ENCODE results near the gene LMNTD1. TPM values are rescaled to one million over a fixed set of nuclear protein-coding genes. Genes with fewer than 3 reads are reported as not detected.

The LMNTD1 gene
- total and polyA plus RNA-seq, 2 experiments from 2014 or later, result not detected

DNA sequence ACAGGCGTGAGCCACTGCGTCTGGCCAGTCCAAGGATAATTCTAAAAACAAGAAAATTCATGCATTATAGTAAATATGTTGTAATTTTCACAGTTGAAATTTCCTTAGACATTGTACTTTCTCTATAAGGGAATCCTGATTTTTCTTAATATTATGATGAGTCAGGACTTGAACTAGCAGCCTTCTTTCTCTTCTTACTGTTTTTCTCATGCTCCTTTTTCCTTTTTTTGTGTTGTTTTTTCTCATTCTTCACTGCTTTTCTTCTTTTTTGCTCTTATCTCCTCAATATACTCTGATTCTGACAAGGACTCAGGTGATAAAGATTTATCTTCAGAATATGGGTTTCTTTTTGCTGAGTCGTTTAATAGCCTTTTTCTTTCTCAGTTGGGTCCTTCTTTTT, 117.7 kb downstream of the LMNTD1 start:
- Histone ChIP-seq H3K4me2 (no peak overlapping the region), H3K4me3 (no peak overlapping the region), H3K36me3 (ENCODE audit: insufficient read depth) (no peaks in the 10 kb centered on the region), H3K79me2 (replicated peaks; ENCODE audit: insufficient read depth) (no peaks in the 10 kb centered on the region), H3K9me2 (ENCODE audit: insufficient read depth) (peaks cover 6% of the 10 kb centered on the region; the same call in 1 of the 2 replicates), H3K27me3 (ENCODE audit: insufficient read depth) (no peaks in the 10 kb centered on the region), H3K27ac (ENCODE audit: low read depth) (no peak overlapping the region), H4K20me1 (replicated peaks; ENCODE audit: insufficient read depth) (no peaks in the 10 kb centered on the region), H3K4me1 (ENCODE audit: insufficient read depth) (peaks cover 9% of the 10 kb centered on the region), H2AFZ (peak overlapping the region; percentile 83; the same call in 1 of the 2 replicates), H3F3A (replicated peaks; ENCODE audit: low read depth) (no peaks in the 10 kb centered on the region)
- no peaks in the 10 kb centered on the region for H3K36me3 Mint-ChIP-seq (ENCODE audit: low read depth)
- TF ChIP-seq ZNF114 (CRISPR knock-in tag; IDR thresholded peaks at IDR 0.05) (no peak), STAT1 (IDR thresholded peaks at IDR 0.05; ENCODE audit: unreplicated experiment) (no peak), ZNF331 (CRISPR knock-in tag; IDR thresholded peaks at IDR 0.05; ENCODE audit: low read depth) (no peak), NANOG (IDR thresholded peaks at IDR 0.05; ENCODE audit: borderline replicate concordance) (no peak), POLR2AphosphoS5 (IDR thresholded peaks at IDR 0.05; ENCODE audit: low read depth) (no peak)
- TF ChIP-seq, protein P1, sequence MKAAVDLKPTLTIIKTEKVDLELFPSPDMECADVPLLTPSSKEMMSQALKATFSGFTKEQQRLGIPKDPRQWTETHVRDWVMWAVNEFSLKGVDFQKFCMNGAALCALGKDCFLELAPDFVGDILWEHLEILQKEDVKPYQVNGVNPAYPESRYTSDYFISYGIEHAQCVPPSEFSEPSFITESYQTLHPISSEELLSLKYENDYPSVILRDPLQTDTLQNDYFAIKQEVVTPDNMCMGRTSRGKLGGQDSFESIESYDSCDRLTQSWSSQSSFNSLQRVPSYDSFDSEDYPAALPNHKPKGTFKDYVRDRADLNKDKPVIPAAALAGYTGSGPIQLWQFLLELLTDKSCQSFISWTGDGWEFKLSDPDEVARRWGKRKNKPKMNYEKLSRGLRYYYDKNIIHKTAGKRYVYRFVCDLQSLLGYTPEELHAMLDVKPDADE (IDR thresholded peaks at IDR 0.05), result no peak
- H3K27ac Mint-ChIP-seq, result no peak overlapping the region
- H3K9me3 Mint-ChIP-seq, result no peaks in the 10 kb centered on the region
- H3K4me1 Mint-ChIP-seq, result peaks cover 9% of the 10 kb centered on the region
- DNase-seq (ENCODE audit: low spot score) (no peak), ATAC-seq (no peak)
- H3K27me3 Mint-ChIP-seq (ENCODE audit: insufficient read depth, low read depth, poor library complexity), result peaks cover 2% of the 10 kb centered on the region
- no peak overlapping the region for H3K4me3 Mint-ChIP-seq

DNA sequence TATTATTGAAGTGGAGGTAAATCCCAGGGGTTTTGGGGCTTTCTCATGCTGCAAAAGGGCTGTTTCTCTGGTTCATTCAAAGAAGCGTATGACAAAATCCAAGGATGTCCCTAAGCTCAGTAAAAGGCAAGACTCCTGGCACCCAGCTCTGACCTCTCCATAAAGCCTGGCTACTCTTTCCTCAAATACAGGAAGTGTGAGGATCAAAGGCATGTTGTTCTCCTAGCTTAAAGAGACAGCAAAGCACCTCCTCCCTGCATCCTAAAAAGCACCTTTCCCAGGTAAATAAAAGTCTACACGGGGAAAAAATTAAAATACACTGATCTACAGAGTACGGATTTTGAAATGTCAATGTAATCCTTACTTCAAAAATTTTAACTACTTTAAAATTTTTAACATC, 118.6 kb downstream of the LMNTD1 start:
- Mint-ChIP-seq H3K4me1 (peaks cover 9% of the 10 kb centered on the region), H3K27me3 (ENCODE audit: insufficient read depth, low read depth, poor library complexity) (peaks cover 2% of the 10 kb centered on the region), H3K27ac (peak overlapping the region; percentile 13; the same call in 1 of the 2 replicates), H3K4me3 (no peak overlapping the region), H3K9me3 (no peaks in the 10 kb centered on the region), H3K36me3 (ENCODE audit: low read depth) (no peaks in the 10 kb centered on the region)
- Histone ChIP-seq H3K27me3 (ENCODE audit: insufficient read depth) (no peaks in the 10 kb centered on the region), H3K4me1 (ENCODE audit: insufficient read depth) (peaks cover 9% of the 10 kb centered on the region), H3K9me2 (ENCODE audit: insufficient read depth) (peaks cover 6% of the 10 kb centered on the region; the same call in 1 of the 2 replicates), H3K79me2 (replicated peaks; ENCODE audit: insufficient read depth) (no peaks in the 10 kb centered on the region), H3K4me2 (no peak overlapping the region), H3K36me3 (ENCODE audit: insufficient read depth) (no peaks in the 10 kb centered on the region), H2AFZ (no peak overlapping the region), H3K4me3 (no peak overlapping the region), H4K20me1 (replicated peaks; ENCODE audit: insufficient read depth) (no peaks in the 10 kb centered on the region), H3K27ac (ENCODE audit: low read depth) (no peak overlapping the region), H3F3A (replicated peaks; ENCODE audit: low read depth) (no peaks in the 10 kb centered on the region)
- DNase-seq (ENCODE audit: low spot score), result peak; percentile 43
- ATAC-seq, result peak; percentile 49; the same call in 2 of the 3 replicates
- TF ChIP-seq, protein P2, sequence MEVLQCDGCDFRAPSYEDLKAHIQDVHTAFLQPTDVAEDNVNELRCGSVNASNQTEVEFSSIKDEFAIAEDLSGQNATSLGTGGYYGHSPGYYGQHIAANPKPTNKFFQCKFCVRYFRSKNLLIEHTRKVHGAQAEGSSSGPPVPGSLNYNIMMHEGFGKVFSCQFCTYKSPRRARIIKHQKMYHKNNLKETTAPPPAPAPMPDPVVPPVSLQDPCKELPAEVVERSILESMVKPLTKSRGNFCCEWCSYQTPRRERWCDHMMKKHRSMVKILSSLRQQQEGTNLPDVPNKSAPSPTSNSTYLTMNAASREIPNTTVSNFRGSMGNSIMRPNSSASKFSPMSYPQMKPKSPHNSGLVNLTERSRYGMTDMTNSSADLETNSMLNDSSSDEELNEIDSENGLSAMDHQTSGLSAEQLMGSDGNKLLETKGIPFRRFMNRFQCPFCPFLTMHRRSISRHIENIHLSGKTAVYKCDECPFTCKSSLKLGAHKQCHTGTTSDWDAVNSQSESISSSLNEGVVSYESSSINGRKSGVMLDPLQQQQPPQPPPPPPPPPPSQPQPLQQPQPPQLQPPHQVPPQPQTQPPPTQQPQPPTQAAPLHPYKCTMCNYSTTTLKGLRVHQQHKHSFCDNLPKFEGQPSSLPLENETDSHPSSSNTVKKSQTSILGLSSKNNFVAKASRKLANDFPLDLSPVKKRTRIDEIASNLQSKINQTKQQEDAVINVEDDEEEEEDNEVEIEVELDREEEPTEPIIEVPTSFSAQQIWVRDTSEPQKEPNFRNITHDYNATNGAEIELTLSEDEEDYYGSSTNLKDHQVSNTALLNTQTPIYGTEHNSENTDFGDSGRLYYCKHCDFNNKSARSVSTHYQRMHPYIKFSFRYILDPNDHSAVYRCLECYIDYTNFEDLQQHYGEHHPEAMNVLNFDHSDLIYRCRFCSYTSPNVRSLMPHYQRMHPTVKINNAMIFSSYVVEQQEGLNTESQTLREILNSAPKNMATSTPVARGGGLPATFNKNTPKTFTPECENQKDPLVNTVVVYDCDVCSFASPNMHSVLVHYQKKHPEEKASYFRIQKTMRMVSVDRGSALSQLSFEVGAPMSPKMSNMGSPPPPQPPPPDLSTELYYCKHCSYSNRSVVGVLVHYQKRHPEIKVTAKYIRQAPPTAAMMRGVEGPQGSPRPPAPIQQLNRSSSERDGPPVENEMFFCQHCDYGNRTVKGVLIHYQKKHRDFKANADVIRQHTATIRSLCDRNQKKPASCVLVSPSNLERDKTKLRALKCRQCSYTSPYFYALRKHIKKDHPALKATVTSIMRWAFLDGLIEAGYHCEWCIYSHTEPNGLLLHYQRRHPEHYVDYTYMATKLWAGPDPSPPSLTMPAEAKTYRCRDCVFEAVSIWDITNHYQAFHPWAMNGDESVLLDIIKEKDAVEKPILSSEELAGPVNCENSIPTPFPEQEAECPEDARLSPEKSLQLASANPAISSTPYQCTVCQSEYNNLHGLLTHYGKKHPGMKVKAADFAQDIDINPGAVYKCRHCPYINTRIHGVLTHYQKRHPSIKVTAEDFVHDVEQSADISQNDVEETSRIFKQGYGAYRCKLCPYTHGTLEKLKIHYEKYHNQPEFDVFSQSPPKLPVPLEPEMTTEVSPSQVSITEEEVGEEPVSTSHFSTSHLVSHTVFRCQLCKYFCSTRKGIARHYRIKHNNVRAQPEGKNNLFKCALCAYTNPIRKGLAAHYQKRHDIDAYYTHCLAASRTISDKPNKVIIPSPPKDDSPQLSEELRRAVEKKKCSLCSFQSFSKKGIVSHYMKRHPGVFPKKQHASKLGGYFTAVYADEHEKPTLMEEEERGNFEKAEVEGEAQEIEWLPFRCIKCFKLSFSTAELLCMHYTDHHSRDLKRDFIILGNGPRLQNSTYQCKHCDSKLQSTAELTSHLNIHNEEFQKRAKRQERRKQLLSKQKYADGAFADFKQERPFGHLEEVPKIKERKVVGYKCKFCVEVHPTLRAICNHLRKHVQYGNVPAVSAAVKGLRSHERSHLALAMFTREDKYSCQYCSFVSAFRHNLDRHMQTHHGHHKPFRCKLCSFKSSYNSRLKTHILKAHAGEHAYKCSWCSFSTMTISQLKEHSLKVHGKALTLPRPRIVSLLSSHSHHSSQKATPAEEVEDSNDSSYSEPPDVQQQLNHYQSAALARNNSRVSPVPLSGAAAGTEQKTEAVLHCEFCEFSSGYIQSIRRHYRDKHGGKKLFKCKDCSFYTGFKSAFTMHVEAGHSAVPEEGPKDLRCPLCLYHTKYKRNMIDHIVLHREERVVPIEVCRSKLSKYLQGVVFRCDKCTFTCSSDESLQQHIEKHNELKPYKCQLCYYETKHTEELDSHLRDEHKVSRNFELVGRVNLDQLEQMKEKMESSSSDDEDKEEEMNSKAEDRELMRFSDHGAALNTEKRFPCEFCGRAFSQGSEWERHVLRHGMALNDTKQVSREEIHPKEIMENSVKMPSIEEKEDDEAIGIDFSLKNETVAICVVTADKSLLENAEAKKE (CRISPR knock-in tag; IDR thresholded peaks at IDR 0.05), result no peak
- TF ChIP-seq, protein P3, sequence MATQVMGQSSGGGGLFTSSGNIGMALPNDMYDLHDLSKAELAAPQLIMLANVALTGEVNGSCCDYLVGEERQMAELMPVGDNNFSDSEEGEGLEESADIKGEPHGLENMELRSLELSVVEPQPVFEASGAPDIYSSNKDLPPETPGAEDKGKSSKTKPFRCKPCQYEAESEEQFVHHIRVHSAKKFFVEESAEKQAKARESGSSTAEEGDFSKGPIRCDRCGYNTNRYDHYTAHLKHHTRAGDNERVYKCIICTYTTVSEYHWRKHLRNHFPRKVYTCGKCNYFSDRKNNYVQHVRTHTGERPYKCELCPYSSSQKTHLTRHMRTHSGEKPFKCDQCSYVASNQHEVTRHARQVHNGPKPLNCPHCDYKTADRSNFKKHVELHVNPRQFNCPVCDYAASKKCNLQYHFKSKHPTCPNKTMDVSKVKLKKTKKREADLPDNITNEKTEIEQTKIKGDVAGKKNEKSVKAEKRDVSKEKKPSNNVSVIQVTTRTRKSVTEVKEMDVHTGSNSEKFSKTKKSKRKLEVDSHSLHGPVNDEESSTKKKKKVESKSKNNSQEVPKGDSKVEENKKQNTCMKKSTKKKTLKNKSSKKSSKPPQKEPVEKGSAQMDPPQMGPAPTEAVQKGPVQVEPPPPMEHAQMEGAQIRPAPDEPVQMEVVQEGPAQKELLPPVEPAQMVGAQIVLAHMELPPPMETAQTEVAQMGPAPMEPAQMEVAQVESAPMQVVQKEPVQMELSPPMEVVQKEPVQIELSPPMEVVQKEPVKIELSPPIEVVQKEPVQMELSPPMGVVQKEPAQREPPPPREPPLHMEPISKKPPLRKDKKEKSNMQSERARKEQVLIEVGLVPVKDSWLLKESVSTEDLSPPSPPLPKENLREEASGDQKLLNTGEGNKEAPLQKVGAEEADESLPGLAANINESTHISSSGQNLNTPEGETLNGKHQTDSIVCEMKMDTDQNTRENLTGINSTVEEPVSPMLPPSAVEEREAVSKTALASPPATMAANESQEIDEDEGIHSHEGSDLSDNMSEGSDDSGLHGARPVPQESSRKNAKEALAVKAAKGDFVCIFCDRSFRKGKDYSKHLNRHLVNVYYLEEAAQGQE (IDR thresholded peaks at IDR 0.05; ENCODE audit: unreplicated experiment), result no peak
- TF ChIP-seq, protein P4, sequence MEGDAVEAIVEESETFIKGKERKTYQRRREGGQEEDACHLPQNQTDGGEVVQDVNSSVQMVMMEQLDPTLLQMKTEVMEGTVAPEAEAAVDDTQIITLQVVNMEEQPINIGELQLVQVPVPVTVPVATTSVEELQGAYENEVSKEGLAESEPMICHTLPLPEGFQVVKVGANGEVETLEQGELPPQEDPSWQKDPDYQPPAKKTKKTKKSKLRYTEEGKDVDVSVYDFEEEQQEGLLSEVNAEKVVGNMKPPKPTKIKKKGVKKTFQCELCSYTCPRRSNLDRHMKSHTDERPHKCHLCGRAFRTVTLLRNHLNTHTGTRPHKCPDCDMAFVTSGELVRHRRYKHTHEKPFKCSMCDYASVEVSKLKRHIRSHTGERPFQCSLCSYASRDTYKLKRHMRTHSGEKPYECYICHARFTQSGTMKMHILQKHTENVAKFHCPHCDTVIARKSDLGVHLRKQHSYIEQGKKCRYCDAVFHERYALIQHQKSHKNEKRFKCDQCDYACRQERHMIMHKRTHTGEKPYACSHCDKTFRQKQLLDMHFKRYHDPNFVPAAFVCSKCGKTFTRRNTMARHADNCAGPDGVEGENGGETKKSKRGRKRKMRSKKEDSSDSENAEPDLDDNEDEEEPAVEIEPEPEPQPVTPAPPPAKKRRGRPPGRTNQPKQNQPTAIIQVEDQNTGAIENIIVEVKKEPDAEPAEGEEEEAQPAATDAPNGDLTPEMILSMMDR (conservative IDR thresholded peaks at IDR 0.05; ENCODE audit: low read depth in 2 of 2), result no peak

All from GM23338 (cell line).